Motor neuron (in vitro differentiated cells): ENCODE data around the gene GIGYF1. TPM values are rescaled to one million over a fixed set of nuclear protein-coding genes. Genes with fewer than 3 reads are reported as not detected.
"Not testable (repeated sequence)": the region's sequence is repeated elsewhere in the genome, so short reads cannot be mapped to it uniquely, and the experiment has no call there.

Source experiments
- ATAC-seq, 8 experiments: fragments of 200-7000 bp; cut with Tn5 transposase; replicated peaks in 6 of 8; 2 replicates each; pipeline ENCODE4 v1.8.0; 2021; ENCODE audit warnings: mild to moderate bottlenecking in 8 of 8, moderate library complexity in 8 of 8
- H3K27ac ChIP-seq, 2 donors: fragments of 250-450 bp; sonication (Bioruptor Pico); 2 replicates each; pipeline ENCODE4 v1.9.0; 2021; ENCODE audit warnings: antibody characterized with exemption in 2 of 2, mild to moderate bottlenecking in 2 of 2, moderate library complexity in 1 of 2
- H3K4me1 ChIP-seq, 2 donors: fragments of 250-450 bp; sonication (Bioruptor Pico); replicated peaks in 1 of 2; 2 replicates each; pipeline ENCODE4 v1.6.1; 2021; ENCODE audit warnings: antibody characterized with exemption in 2 of 2, mild to moderate bottlenecking in 2 of 2, moderate library complexity in 1 of 2
- H3K4me3 ChIP-seq, 5 donors: fragments of 250-450 bp; sonication (Bioruptor Pico); 2 replicates each; pipeline ENCODE4 v1.9.0; 2021; ENCODE audit warnings: antibody characterized with exemption in 5 of 5, mild to moderate bottlenecking in 5 of 5, moderate library complexity in 4 of 5
- WGBS, 10 experiments: fragments of 450-650 bp; shearing (Covaris generic); methylation state at CpG; one replicate each; pipeline ENCODE4 v1.0.0; 2022; 5-methylcytosine and 5-hydroxymethylcytosine counted together
- in situ Hi-C, 9 experiments: fragments of 400-800 bp; cut with MboI; loops; one replicate each; pipeline ENCODE4 v1.15.0; 2021; ENCODE audit warnings: low sequenced_read_pairs in 9 of 9, low pct_unique_long_range_greater_than_20kb in 2 of 9; ENCODE audit not compliant: unreplicated experiment in 9 of 9
- total RNA-seq, 8 experiments: library from RNA; unstranded; fragments of 300-600 nt; gene quantifications; 2 replicates each; pipeline versions ENCODE4 v1.2.3 to v1.2.4, GENCODE V29; 2022

The GIGYF1 gene
- total RNA-seq, 8 experiments from 2014 or later, result 10.6 to 40.7 (median 19.1) TPM

GRCh38 chr7:100673302-100673941 is 20.6 kb downstream of the GIGYF1 start, which contains the start of gene GNB2:
GNB2 (plus strand) TSS chr7:100673740; CDS start chr7:100676266, 2,526 bp downstream.
- WGBS, 10 experiments, result 0 to 3% (median 0%) methylated on average over 3 to 13 of the region's 65 CpGs; no CpG with 5 or more reads in 5 of the 10 experiments
- peak; percentile 62 to 79 (median 69) for ATAC-seq
- H3K4me1 ChIP-seq, result peaks cover 0 to 3% of the 10 kb centered on the region in 2 donors
- H3K27ac ChIP-seq, result peak within 1 kb of the TSS; percentile 97 to 99
- in situ Hi-C loops, result no loop called here
- H3K4me3 ChIP-seq, result peak within 1 kb of the TSS; percentile 42 to 82 (median 67)

GRCh38 chr7:100671353-100672327 is 22.4 kb downstream of the GIGYF1 start:
- no peak overlapping the region for H3K27ac ChIP-seq

GRCh38 chr7:100670074-100670473 is 24.0 kb downstream of the GIGYF1 start:
- WGBS, 10 experiments, result 12 to 83% (median 67%) methylated on average over 3 to 8 of the region's 8 CpGs
- Histone ChIP-seq H3K27ac (no peak overlapping the region), H3K4me1 (no peaks in the 10 kb centered on the region), H3K4me3 (no peak overlapping the region)
- in situ Hi-C loops, result no loop called here
- ATAC-seq, result no peak

More at GRCh38 chr7:100671353-100672327, 22.4 kb downstream of the GIGYF1 start:
- 67 to 94% (median 86%) methylated on average over 2 to 13 of the region's 18 CpGs for WGBS, 10 experiments
- Histone ChIP-seq H3K4me3 (no peak overlapping the region), H3K4me1 (peaks cover 0 to 3% of the 10 kb centered on the region in 2 donors)
- no peak for ATAC-seq
- in situ Hi-C loops, result no loop called here

- WGBS, 10 experiments, result 70 to 100% (median 88%) methylated on average over 2 to 10 of the region's 12 CpGs; no CpG with 5 or more reads in 3 of the 10 experiments
- ATAC-seq, in situ Hi-C loops, H3K4me1 ChIP-seq, H3K4me3 ChIP-seq, H3K27ac ChIP-seq: not testable (repeated sequence)
Measured at GRCh38 chr7:100669106-100669505, 24.9 kb downstream of the GIGYF1 start.

GRCh38 chr7:100668069-100668449 is 26.0 kb downstream of the GIGYF1 start:
- in situ Hi-C loops, result no loop called here
- no peak for ATAC-seq
- 43 to 100% (median 64%) methylated on average over 1 to 2 of the region's 2 CpGs for WGBS, 10 experiments
- Histone ChIP-seq H3K27ac (no peak overlapping the region), H3K4me3 (no peak overlapping the region), H3K4me1 (no peaks in the 10 kb centered on the region)

- 34 to 93% (median 81%) methylated on average over 2 to 13 of the region's 16 CpGs for WGBS, 10 experiments
- H3K4me3 ChIP-seq, result no peak overlapping the region
- in situ Hi-C loops, result no loop called here
- no peak overlapping the region for H3K27ac ChIP-seq
- H3K4me1 ChIP-seq, result no peaks in the 10 kb centered on the region
- no peak for ATAC-seq
Measured at GRCh38 chr7:100667331-100668068, 26.6 kb downstream of the GIGYF1 start.

- Histone ChIP-seq H3K4me3 (no peak overlapping the region), H3K4me1 (no peaks in the 10 kb centered on the region), H3K27ac (no peak overlapping the region)
- peak in 2 of 8 experiments; percentile 78 for ATAC-seq
- WGBS, 10 experiments, result 30 to 100% (median 89%) methylated on average over 1 to 5 of the region's 5 CpGs; no CpG with 5 or more reads in 2 of the 10 experiments
- in situ Hi-C loops, result no loop called here
Measured at GRCh38 chr7:100665168-100665726, 28.8 kb downstream of the GIGYF1 start.

GRCh38 chr7:100662194-100662776 is 31.8 kb downstream of the GIGYF1 start:
- in situ Hi-C loops, ATAC-seq, H3K4me1 ChIP-seq, H3K27ac ChIP-seq, H3K4me3 ChIP-seq: not testable (repeated sequence)
- 5 to 78% (median 65%) methylated on average over 2 to 10 of the region's 12 CpGs; no CpG with 5 or more reads in 2 of the 10 experiments for whole genome bisulfite sequencing, 10 experiments

GRCh38 chr7:100655908-100656674 is 38.0 kb downstream of the GIGYF1 start, which contains the start of gene ACTL6B:
ACTL6B (minus strand) TSS chr7:100656448; CDS start chr7:100656354, 94 bp downstream.
- peak; percentile 85 to 99 (median 98) for ATAC-seq
- Histone ChIP-seq H3K4me3 (peak within 1 kb of the TSS; percentile 42 to 87 (median 64)), H3K4me1 (peaks cover 3 to 7% of the 10 kb centered on the region in 2 donors), H3K27ac (peak within 1 kb of the TSS in 1 of 2 donors; percentile 2)
- 0 to 13% (median 7%) methylated on average over 1 to 10 of the region's 63 CpGs; no CpG with 5 or more reads in 5 of the 10 experiments for WGBS, 10 experiments
- in situ Hi-C loops, result no loop called here

GRCh38 chr7:100654908-100655831 is 38.9 kb downstream of the GIGYF1 start:
- Histone ChIP-seq H3K27ac (no peak overlapping the region), H3K4me3 (peak overlapping the region; percentile 42 to 87 (median 64)), H3K4me1 (peaks cover 3 to 7% of the 10 kb centered on the region in 2 donors)
- WGBS, 10 experiments, result 11 to 100% (median 42%) methylated on average over 1 to 7 of the region's 25 CpGs; no CpG with 5 or more reads in 2 of the 10 experiments
- in situ Hi-C loops, result no loop called here
- no peak for ATAC-seq
